NCI-H748 (cell line): ENCODE data around the gene RTBDN.

ENCODE experiments used
- DNase-seq: peaks from one replicate; lab custom pipeline; 2025; ENCODE audit not compliant: unreplicated experiment; lab: John Stamatoyannopoulos, UW

Gene RTBDN

DNA sequence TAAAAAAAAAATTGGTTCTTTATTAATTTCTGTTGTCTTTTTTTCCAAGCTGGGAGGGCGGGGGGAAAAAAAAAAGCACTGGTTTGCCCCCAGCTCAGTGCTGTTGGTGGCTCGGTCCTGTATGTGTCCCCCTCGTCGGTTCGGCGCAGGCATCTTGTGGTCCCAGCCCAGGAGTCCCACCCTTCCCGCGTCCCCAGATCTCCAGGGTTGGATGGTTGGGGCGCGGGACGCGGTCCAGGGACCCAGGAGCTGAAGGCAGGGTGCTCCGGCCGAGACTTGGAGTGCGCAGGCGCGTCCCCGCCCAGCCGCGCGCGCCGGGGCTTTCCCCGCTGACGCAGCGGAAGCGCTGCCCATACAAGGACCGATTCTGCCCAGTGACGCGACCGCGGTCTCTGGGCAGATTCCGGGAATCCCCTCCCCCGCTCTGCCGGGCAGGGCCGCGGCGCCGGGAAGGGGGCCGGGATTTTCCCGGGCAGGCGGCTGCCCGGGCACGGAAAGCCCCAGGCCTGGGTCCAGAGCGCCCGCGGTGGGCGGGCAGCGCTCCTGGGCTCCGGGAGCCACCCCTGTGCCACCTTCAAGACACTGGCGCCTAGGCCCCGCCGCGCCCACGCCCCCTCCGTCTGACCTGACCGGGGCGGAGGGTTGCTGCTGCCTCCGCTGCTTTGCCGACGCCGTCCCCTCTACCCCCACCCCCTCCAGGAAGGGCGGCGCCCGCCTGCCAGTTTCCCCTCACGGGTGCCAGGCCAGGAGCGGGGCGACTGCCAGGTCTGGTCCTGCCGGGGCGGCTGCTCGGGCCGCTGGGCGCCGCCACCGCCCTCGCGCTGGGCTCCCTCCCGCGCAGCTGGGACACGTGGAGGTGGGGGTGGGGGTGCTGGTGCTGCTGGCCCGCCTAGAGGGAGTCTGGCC lies 40.8 kb downstream of the RTBDN start:
- DNase-seq: peak; percentile 87

DNA sequence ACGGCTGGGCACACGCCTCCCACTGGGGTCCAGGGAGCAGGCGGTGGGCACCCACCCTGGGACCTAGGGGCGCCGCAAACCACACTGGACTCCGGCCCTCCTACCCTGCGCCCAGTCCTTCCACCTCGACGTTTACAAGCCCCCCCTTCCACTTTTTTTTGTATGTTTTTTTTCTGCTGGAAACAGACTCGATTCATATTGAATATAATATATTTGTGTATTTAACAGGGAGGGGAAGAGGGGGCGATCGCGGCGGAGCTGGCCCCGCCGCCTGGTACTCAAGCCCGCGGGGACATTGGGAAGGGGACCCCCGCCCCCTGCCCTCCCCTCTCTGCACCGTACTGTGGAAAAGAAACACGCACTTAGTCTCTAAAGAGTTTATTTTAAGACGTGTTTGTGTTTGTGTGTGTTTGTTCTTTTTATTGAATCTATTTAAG lies 41.5 kb downstream of the RTBDN start:
- no peak for DNase-seq

DNA sequence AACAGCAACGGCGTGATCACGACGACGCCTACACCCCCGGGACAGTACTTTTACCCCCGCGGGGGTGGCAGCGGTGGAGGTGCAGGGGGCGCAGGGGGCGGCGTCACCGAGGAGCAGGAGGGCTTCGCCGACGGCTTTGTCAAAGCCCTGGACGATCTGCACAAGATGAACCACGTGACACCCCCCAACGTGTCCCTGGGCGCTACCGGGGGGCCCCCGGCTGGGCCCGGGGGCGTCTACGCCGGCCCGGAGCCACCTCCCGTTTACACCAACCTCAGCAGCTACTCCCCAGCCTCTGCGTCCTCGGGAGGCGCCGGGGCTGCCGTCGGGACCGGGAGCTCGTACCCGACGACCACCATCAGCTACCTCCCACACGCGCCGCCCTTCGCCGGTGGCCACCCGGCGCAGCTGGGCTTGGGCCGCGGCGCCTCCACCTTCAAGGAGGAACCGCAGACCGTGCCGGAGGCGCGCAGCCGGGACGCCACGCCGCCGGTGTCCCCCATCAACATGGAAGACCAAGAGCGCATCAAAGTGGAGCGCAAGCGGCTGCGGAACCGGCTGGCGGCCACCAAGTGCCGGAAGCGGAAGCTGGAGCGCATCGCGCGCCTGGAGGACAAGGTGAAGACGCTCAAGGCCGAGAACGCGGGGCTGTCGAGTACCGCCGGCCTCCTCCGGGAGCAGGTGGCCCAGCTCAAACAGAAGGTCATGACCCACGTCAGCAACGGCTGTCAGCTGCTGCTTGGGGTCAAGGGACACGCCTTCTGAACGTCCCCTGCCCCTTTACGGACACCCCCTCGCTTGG lies 42.1 kb downstream of the RTBDN start:
- peak; percentile 84 for DNase-seq

DNA sequence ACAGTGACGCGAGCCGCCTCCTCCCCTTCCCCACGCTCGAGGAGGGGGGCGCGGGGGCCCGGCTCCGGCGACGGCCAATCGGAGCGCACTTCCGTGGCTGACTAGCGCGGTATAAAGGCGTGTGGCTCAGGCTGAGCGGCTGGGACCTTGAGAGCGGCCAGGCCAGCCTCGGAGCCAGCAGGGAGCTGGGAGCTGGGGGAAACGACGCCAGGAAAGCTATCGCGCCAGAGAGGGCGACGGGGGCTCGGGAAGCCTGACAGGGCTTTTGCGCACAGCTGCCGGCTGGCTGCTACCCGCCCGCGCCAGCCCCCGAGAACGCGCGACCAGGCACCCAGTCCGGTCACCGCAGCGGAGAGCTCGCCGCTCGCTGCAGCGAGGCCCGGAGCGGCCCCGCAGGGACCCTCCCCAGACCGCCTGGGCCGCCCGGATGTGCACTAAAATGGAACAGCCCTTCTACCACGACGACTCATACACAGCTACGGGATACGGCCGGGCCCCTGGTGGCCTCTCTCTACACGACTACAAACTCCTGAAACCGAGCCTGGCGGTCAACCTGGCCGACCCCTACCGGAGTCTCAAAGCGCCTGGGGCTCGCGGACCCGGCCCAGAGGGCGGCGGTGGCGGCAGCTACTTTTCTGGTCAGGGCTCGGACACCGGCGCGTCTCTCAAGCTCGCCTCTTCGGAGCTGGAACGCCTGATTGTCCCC lies 42.9 kb downstream of the RTBDN start, which contains the start of gene JUNB:
JUNB (plus strand) TSS at position 142 of the 706 bp plus-strand sequence; CDS start at position 428, 286 bp downstream.
- DNase-seq: peak; percentile 92

DNA sequence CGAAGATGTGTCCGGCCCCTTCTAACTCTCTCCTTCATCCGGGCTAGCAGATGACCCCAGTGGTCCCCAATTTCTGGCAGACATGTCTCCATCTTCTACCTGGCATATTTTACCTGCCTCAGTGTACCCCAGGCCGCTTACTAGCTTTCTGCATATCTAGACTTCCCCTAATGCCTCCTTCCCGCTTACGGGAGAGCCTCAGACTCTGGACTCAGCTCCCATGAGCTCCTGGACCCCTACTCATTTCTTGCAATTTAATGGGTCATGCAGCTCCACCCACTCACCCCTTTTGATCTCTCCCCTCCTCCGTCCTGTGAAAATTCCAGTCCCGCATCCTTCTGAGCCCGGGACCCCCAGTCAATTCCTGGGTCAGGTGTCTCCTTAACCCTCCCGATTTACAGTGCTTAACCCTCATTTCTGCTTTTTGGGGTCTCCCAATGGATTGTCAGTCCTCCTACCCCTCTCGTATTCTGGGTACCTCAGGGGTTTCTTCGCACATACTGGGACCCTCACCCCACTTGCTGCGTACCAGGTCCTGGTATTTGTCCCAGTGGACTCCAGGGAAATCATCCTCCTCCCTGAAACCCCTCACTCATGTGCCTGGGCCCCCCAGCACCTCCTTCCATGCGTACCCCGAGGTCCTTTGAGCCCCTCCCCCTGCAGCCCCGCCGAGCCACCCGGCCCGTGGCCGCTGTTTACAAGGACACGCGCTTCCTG lies 43.6 kb downstream of the RTBDN start:
- no peak for DNase-seq

DNA sequence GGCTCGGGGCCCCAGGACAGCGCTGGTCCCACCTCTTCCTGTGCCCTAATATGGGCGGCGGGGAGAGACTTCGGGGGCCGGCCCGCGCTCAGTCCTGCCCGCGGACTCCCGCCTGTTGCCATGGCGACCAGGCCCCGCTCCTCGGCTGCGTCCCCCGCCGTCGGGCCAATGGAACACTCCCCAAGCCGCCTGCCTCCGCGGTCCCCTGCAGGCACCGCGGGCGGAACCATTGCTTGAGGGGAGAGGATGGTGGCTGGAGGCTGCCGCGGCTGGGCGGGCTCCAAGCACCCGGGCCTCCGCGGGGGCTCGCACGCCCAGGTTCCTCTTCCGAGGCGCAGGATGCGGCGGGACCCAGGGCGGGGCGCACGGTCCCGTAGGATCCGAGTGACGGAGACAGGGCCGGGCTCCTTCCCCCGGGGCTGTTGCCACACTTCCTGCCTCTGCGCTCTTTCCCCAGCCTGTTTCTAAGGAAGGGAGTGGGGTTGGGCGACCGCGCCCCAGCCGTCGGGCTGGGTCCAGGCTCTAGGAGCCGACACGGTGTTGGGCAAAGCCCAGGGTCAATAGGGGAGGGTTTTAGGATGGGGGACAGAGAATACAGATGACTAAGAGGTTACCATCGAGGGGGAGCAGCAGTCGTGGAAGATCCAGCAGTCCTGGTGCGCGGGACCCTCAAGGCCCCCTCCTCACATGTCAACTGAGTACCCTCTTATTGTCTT lies 44.3 kb downstream of the RTBDN start:
- peak; percentile 95 for DNase-seq

DNA sequence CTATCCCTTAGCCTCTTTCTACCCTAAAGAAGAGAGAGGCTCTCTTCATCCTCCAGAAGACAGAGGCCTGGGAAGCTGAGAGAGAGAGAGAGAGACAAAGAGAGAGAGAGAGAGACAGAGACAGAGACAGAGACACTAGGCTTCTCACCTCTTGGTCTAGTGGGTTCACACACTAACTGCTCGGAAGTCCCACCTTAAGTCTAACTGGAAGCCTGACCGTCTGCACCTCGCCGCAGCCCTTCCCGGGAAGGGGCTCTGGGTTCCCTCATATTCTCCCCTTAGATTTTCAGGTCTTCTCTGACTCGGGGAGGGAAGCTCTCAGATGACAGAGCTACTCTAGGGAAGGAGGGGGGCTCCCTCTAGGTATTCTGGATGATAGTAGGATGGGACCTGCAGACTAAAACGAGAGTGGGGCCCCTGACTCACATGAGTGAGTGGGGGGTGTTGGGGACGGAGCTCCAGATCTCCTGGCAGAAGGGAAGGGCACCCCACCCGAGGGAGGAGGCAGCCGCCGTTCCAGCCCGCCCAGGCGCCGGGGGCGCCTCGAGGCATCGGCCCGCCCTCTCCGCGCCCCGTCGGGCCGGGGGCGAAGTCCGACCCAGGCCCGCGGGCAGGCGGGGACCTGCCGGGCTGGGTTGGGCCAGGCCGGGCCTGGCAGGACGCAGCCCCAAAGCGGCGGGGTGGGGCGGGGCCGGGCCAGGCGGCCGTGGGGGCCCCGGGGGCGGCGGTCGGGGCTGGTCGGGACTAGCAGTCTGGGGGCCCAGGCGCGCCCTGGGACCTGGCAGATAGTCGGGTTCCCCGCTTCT lies 45.1 kb downstream of the RTBDN start:
- DNase-seq: peak; percentile 42

DNA sequence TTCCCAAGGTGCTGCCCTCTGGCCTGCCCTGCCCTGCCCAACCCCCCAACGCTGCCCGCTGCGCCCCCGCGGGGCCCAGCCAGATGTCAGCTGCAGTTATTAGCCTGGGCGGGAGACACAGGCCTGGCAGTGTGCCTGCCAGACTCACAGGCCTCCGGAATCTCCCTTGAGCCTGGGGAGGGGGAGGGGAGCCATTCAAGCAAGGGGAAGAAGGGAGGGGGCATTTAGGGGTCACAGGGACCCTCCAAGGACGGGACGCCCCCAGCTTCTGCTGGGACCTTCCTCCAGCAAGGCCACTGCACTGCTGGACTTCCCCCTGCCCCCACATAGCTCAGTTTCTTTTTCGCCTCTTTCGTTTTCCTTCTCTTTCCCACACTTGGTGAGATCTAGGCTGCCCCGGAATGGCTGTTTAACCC lies 45.7 kb downstream of the RTBDN start:
- DNase-seq: peak; percentile 8

DNA sequence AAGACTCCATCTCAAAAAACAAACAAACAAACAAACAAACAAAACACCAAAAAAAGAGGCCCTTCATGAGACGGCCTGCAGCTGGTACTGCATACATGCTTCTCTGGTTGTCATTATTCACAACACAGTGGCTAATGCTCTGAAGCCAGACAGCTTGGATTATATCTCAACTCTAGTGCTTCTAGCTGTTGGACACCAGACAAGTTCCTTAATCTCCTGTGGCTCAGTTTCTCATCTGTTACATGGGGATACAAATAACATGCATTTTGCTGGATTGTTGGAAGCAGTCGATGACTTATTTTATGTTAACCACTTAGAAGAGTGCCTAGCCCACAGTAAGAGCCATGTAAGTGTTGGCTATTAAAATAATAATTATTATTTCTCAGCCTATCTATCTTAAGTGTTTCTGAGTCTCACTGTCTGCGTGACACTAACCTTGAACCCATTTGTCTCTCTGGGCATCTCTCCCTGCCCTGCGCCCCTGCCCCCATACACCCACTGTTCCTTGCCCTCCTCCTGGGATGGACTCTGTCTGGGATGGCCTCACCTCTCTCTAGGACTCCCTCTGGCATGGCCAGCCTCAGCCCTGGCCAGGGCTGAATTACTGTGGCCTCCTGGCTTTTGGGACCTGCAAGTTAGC lies 46.2 kb downstream of the RTBDN start:
- no peak for DNase-seq

DNA sequence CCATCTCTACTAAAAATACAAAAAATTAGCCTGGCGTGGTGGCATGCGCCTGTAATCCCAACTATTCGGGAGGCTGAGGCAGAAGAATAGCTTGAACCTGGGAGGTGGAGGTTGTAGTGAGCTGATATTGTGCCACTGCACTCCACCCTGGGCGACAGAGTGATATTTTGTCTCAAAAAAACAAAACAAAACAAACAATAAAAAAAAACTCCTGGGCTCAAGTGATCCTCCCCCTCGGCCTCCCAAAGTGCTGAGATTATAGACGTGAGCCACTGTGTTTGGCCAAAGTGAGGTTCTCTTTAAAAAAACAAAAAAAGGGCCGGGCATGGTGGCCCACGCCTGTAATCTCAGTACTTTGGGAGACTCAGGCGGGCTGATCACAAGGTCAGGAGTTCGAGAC lies 46.9 kb downstream of the RTBDN start:
- no peak for DNase-seq

DNA sequence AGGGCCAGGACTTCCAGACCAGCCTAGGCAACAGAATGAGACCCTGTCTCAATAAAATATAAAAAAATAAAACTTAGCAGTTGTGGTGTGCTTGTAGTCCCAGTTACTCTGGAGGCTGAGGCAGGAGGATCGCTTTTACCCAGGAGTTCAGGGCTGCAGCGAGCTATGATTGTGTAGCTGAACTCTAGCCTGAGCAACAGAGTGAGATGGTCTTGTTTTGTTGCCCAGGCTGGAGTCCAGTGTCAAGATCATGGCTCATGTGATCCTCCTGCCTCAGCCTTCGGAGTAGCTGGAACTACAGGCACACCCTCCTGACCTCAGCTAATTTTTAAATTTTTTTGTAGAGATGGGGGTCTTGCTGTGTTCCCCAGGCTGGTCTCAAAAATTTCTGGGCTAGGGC lies 47.4 kb downstream of the RTBDN start:
- no peak for DNase-seq

DNA sequence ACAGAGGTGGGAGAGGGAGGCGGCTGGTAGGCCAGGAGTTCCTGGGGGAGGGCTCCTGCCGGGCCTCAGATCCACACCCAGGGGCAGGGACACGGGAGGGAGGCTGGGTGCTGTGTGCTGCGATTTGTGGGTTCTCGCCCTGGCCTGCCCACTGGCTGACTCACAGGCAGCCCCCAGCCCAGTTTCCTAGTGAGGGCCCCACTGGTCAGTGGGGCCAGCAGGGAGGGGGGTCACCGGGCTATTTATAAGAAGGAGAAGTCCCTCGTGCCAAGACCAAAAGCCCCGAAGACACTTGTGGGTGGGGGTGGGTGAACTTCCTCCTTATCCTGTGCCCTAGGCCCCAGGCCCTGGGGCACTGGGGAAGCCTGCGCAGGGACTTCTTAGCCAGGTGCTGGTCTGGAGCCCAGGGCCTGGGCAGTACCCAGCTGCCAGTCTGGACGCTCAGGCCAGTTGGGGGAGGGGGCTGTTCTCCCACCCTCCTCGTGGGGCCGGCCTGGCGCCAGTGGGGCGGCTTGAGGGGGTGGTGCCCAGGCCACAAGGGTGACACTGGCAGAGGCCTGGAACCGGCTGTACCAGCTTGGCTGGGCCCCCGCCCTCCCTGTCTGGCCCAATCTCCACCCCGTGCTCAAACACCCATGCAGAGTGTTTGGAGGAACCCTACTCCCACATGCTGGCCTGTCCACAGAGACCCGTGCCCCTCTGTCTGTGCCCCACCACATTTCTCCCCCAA lies 48.1 kb downstream of the RTBDN start:
- no peak for DNase-seq

DNA sequence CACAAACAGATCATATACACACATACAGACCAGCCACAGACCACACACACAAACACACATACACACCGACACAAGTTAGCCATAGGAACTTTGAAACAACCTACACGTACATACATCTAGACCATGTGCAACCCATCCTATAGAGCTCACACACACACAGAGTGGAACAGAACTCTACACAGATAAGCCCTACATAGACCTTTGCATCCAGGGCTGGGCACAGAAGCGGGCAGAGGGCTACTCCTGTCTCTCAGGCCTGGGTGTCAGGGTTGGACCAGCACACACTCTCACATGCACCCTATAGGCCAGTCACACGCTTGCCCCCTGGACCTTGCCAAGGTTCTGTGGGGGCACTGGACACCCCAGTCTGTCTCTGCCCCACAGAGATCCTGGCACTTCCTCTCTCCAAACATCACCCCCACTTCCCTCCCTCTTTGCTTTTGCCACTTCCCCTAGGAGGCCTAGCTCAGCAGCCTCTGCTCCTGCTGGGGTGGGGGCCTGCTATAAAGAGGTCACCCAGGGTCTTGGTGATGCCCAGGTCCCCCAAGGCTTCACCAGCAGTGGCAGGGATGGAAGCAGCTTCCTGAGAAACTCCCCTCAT lies 48.8 kb downstream of the RTBDN start:
- no peak for DNase-seq

DNA sequence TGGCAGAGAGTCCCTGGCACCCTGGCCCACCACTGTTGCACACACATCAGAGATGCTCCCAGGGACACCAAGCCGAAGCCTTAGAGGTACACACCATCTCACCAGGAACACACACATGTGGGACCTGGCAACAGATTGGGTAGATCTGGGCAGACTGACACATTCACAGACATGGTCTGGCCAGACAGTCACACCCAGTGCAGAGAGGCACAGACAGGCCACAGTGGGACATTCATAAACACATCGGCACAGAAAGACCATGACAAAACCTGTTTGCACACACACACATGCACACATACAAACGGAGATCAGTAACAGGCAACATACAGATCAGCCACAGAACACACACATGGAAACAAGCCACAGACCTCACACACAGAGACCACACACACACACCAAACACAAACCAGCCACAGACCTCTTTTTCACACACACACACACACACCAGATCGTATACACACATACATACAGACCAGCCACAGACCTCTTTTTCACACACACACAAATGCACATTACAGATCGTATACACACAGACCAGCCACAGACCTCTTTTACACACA lies 49.4 kb downstream of the RTBDN start:
- no peak for DNase-seq

DNA sequence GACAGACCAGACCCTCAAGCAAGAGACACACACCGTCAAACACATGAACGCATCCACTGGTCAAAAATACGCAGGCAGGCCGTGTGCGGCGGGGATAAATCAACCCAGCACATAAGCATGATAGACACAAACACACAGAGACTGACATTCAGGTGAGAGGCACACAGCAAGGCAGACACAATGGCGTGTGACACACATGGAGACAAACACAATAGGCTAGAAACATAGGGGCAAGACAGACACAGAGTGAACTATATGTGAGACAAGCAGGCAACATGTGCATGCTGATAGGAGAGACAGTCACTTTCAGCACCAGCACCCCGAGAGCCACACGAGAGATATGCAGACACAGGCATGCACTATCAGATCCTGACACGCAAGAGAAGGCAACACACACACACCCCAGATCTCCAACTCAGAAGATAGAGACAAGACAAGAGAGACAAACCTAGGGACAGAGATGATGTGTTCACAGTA lies 49.9 kb downstream of the RTBDN start:
- DNase-seq: peak; percentile 3

DNA sequence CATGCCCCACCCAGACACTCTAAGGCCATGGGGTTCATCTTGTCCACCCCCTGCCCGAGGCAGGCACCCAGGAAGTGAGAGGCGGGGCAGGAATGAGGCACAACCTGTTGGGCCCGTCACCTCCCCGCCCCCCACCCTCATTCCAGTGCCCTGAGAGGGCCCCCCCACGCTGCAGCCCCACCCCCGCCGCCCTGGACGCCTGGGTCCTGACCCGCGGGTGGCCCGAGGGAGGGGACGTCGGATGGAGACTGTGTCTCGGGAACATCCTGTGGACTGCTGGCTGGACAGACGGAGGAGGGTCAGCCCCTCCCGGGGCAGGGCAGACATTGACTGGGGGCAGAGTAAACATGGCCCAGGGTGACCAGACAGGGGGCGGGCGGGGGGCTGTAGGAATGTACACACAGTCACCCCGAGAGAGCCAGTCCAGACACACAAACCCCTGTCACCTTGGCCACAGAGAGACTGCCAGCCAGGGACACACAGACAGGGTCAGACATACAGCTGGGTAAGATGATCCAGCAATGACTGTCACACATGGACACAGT lies 50.5 kb downstream of the RTBDN start:
- DNase-seq: no peak

DNA sequence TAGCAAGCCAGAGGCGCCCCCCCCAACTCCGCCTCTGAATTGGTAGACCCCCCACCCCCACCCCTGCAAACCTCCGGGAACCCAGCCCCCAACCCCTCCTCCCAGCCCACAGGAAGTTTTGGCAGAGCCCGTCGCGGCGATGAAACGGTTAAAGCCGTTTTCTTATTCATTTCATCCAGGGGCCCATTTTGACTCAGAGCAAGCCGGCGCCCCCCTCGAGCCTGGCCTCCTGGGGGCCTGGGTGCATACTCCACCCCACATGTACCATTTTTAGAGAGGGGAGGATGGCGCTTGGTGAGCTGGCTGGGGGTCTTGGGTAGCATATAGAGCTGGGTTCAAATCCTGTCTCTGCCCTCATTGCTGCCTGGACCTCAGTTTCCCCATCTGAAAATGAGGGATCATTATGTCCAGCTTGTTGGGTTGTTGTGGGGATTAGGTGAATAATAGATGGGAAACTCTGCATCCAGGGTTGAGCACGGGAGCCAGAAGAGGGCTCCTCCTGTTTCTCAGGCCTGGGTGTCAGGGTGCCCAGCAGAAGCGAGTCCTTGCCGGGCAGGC lies 51.0 kb downstream of the RTBDN start:
- no peak for DNase-seq
